Adrenal gland (tissue), 12 donors: Measurements from ENCODE around the gene COMT. TPM values are rescaled to one million over a fixed set of nuclear protein-coding genes. Genes with fewer than 3 reads are reported as not detected.
A peak's percentile ranks its signal among the peaks of the same experiment; 100 is the strongest.

Source experiments
- DNase-seq, 7 donors: peaks; one replicate each; pipeline ENCODE4 v3.0.0-alpha.2; 2019 to 2020
- H3K27ac ChIP-seq, 5 donors: fragments of 200-600 bp; sonication (generic) in 4 of 5; 1 replicate in 3 of 5; 2 replicates in 2 of 5; pipeline versions ENCODE4 v1.5.1 to v1.8.0; 2016 to 2020; ENCODE audit warnings: mild to moderate bottlenecking in 1 of 5
- H3K27me3 ChIP-seq: fragments of 200-600 bp; 2 replicates; pipeline ENCODE4 v1.8.0; 2021
- H3K36me3 ChIP-seq, 2 donors: fragments of 200-600 bp; replicated peaks in 1 of 2; 1 replicate in 1 of 2; 2 replicates in 1 of 2; pipeline versions ENCODE4 v1.5.1 to v1.8.0; 2018 to 2022
- H3K4me1 ChIP-seq, 2 donors: fragments of 200-600 bp; replicated peaks in 1 of 2; 1 replicate in 1 of 2; 2 replicates in 1 of 2; pipeline versions ENCODE4 v1.5.1 to v1.8.0; 2018 to 2021
- H3K4me3 ChIP-seq, 4 donors: fragments of 200-600 bp; sonication (generic) in 3 of 4; one replicate each; pipeline ENCODE4 v1.5.1; 2016 to 2018
- H3K9me3 ChIP-seq, 3 donors: fragments of 200-600 bp; sonication (generic) in 1 of 3; replicated peaks in 1 of 3; 1 replicate in 2 of 3; 2 replicates in 1 of 3; pipeline versions ENCODE4 v1.5.1 to v1.8.0; 2016 to 2021
- POLR2A ChIP-seq, 2 donors: fragments of 450-650 bp; IDR thresholded peaks; one replicate each; pipeline ENCODE4 v1.6.1; 2017; ENCODE audit warnings: antibody characterized with exemption in 2 of 2, mild to moderate bottlenecking in 2 of 2, moderate library complexity in 1 of 2
- WGBS, 4 donors: extraction: QIAGEN DNeasy Blood & Tissue Kit in 2 of 4; methylation state at CpG; one replicate each; pipeline versions ENCODE4 v1.1.5 to v1.1.7; 2013 to 2017; 5-methylcytosine and 5-hydroxymethylcytosine counted together
- intact Hi-C, 2 donors: fragments of 100-400 bp; cut with DNase I; formaldehyde crosslinking; loops; one replicate each; pipeline versions ENCODE4 v1.14.1 to v1.15.0; 2022 to 2023
- polyA plus RNA-seq, 3 donors: library from polyadenylated mRNA; stranded (reverse); fragments of 200-250 nt in 2 of 3; fragments of 350-450 nt in 1 of 3; fragmentation: Illumina TruSeq in 1 of 3; extraction: RNeasy Lipid Tissue Mini Kit (QIAGEN cat#74804) in 1 of 3; gene quantifications; one replicate each; pipeline ENCODE4 v1.2.3, GENCODE V29; 2013 to 2014
- total RNA-seq, 9 donors: library from RNA; depleted of rRNA in 4 of 9; stranded (reverse); fragments of >200 nt in 4 of 9; fragments of 120-200 nt in 1 of 9; fragmentation: NEBNext Ultra II Directional in 1 of 9; extraction: Animal tissue kit (Norgen Biotek cat#: 25700) in 1 of 9; gene quantifications; one replicate each; pipeline versions ENCODE4 v1.1.0 to v1.2.4, GENCODE V29; 2013 to 2023
- TF ChIP-seq, protein P1 (sequence below), 6 experiments: fragments of 450-650 bp in 4 of 6; fragments of 200-600 bp in 2 of 6; sonication (generic) in 1 of 6; IDR thresholded peaks; 1 replicate in 5 of 6; 2 replicates in 1 of 6; pipeline versions ENCODE4 v1.5.1 to v1.8.0; 2016 to 2021; ENCODE audit warnings: antibody characterized with exemption in 6 of 6, mild to moderate bottlenecking in 2 of 6, moderate library complexity in 1 of 6
- donor health status: healthy with polysubstance abuse.
- donor health status: Bipolar disorder and iron deficiency.
- donor health status: DM: yes; HTN: yes; CAD: no.
- donor health status: DM: no; HTN: no; CAD: no.
- donor health status: DM: no; HTN: no; CAD: no.
- donor health status: DM: yes; HTN: yes; CAD: no.

Gene COMT
- total and polyA plus RNA-seq, 12 donors, result 51.3 to 743 (median 390) TPM

GRCh38 chr22:19951346-19951745 is 9.8 kb downstream of the COMT start:
- WGBS, 4 donors, result 42 to 57% (median 49%) methylated on average over 13 of the region's 13 CpGs
- TF ChIP-seq, protein P1, sequence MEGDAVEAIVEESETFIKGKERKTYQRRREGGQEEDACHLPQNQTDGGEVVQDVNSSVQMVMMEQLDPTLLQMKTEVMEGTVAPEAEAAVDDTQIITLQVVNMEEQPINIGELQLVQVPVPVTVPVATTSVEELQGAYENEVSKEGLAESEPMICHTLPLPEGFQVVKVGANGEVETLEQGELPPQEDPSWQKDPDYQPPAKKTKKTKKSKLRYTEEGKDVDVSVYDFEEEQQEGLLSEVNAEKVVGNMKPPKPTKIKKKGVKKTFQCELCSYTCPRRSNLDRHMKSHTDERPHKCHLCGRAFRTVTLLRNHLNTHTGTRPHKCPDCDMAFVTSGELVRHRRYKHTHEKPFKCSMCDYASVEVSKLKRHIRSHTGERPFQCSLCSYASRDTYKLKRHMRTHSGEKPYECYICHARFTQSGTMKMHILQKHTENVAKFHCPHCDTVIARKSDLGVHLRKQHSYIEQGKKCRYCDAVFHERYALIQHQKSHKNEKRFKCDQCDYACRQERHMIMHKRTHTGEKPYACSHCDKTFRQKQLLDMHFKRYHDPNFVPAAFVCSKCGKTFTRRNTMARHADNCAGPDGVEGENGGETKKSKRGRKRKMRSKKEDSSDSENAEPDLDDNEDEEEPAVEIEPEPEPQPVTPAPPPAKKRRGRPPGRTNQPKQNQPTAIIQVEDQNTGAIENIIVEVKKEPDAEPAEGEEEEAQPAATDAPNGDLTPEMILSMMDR (IDR thresholded peaks at IDR 0.05), result no peak
- peak in 1 of 2 donors; percentile 80 for TF ChIP-seq POLR2A (IDR thresholded peaks at IDR 0.05)
- intact Hi-C loops, result no loop called here
- H3K4me3 ChIP-seq, result peak overlapping the region in 2 of 4 donors; percentile 20 to 35
- H3K27ac ChIP-seq, result peak overlapping the region; percentile 67 to 84 (median 82)
- peaks cover 45 to 57% of the 10 kb centered on the region in 2 donors for H3K4me1 ChIP-seq
- H3K27me3 ChIP-seq, result no peaks in the 10 kb centered on the region
- no peaks in the 10 kb centered on the region for H3K36me3 ChIP-seq
- peak; percentile 46 to 87 (median 78) for DNase-seq
- H3K9me3 ChIP-seq, result no peaks in the 10 kb centered on the region

DNA sequence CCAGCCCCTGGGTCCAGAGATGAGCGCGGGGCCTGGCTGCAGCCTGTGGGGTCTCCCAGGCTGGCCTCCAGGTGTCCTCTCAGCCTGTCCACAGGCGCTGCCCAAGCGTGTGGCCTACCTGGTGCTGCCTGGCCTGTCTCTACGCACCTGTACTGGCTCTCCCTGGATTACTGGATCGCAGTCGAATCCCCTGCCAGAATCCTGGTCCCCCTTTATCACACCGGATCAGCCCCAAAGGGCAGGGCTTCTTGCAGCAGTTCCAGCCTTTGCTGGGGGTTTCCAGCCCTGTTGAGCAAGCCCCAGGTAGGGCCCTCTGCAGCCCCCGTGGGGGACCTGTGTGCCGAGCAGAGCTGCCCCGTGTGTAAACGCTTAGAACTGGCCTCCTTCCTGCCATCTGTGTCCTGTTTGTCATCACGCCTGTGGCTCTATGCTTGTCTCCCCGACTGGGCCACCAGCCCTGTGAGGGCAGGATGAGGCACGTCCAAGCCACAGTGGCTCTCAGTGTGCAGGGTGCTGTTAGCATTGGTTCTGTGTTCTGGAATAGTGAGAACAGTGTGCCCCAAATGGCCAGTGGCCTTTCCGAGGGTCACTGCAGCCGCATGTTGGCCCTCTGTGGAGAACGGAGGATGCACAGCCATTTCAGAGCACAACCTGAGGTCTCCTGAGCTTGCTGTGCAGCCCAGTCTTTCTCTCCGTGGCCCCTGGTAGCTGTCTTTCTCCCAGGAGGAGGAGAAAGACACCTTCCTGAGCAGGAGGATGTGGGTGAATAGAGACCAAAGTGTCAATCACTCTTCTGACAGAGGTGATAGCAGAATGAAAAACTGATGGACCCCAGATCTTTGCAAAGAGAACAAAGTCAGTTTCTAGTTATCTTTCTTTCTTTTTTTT is 13.9 kb downstream of the COMT start:
- Histone ChIP-seq H3K36me3 (no peaks in the 10 kb centered on the region), H3K4me3 (no peak overlapping the region), H3K4me1 (peaks cover 33 to 40% of the 10 kb centered on the region in 2 donors), H3K27ac (no peak overlapping the region), H3K27me3 (no peaks in the 10 kb centered on the region), H3K9me3 (no peaks in the 10 kb centered on the region)
- DNase-seq, result peak in 2 of 7 donors; percentile 23 to 24
- TF ChIP-seq POLR2A (IDR thresholded peaks at IDR 0.05), result no peak
- TF ChIP-seq, protein P1 (IDR thresholded peaks at IDR 0.05), result no peak
- WGBS, 4 donors, result 70 to 88% (median 74%) methylated on average over 7 to 19 of the region's 19 CpGs
- intact Hi-C loops, result no loop called here

GRCh38 chr22:19957445-19957844 is 15.9 kb downstream of the COMT start:
- TF ChIP-seq, protein P1 (IDR thresholded peaks at IDR 0.05), result no peak
- TF ChIP-seq POLR2A (IDR thresholded peaks at IDR 0.05), result no peak
- H3K27me3 ChIP-seq, result no peaks in the 10 kb centered on the region
- no peak overlapping the region for H3K4me3 ChIP-seq
- peaks cover 24 to 38% of the 10 kb centered on the region in 2 donors for H3K4me1 ChIP-seq
- intact Hi-C loops, result no loop called here
- 92 to 94% (median 92%) methylated on average over 8 to 9 of the region's 9 CpGs for whole genome bisulfite sequencing, 4 donors
- no peak overlapping the region for H3K27ac ChIP-seq
- H3K36me3 ChIP-seq, result no peaks in the 10 kb centered on the region
- H3K9me3 ChIP-seq, result no peaks in the 10 kb centered on the region
- DNase-seq, result peak in 1 of 7 donors; percentile 31

DNA sequence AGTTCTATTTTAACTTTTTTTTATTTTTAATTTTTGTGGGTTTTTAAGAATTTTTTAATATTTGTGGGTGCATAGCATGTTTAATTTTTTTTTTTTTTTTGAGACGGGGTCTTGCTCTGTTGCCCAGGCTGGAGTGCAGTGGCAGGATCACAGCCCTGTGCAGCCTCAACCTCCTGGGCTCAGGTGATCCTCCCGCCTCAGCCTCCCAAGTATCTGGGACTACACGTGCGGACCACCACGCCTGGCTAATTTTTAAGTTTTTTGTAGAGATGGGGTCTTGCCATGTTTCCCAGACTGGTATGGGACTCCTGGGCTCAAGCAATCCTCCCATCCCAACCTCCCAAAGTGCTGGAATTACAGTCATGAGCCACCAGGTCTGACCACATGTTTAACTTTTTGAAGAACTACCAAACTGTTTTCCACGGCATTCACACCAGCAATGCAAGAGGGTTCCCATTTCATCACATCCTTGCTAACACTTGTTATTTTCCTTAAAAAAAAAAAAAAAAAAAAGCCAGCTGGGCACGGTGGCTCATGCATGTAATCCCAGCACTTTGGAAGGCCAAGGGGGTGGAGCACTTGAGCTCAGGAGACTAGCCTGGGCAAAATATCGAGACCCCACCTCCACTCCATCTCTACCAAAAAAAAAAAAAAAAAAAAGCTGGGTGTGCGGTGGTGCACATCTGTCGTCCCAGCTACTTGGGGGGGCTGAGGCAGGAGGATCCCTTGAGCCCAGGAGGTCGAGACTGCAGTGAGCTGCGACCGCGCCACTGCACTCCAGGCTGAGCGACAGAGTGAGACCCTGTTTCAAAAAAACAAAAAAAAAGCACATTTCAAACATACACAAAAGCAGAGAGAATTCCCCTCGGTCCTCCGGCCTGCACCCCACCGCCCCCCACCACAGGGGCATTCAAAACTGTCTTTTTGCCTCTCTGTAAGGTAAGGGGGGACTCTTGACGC is 16.8 kb downstream of the COMT start:
- Histone ChIP-seq H3K4me1 (peaks cover 16 to 35% of the 10 kb centered on the region in 2 donors), H3K36me3 (peaks cover 0 to 1% of the 10 kb centered on the region in 2 donors), H3K4me3 (peak overlapping the region in 1 of 4 donors; percentile 18), H3K9me3 (no peaks in the 10 kb centered on the region), H3K27ac (peak overlapping the region; percentile 67 to 81 (median 80)), H3K27me3 (no peaks in the 10 kb centered on the region)
- peak in 4 of 7 donors; percentile 53 to 67 (median 62) for DNase-seq
- 72 to 81% (median 76%) methylated on average over 19 of the region's 19 CpGs for WGBS, 4 donors
- intact Hi-C loops, result no loop called here
- TF ChIP-seq POLR2A (IDR thresholded peaks at IDR 0.05), result no peak
- TF ChIP-seq, protein P1 (IDR thresholded peaks at IDR 0.05), result peak in 1 of 6 experiments; percentile 7
